Activated CD8-positive, alpha-beta memory T cell treated with anti-CD3 and anti-CD28 coated beads for 36 hours (primary cell): ENCODE data around the gene RDH8. TPM values are rescaled to one million over a fixed set of nuclear protein-coding genes. Genes with fewer than 3 reads are reported as not detected.

Experiments used
- total RNA-seq, 2 experiments: library from RNA; stranded (reverse); gene quantifications; one replicate each; pipeline ENCODE4 v1.2.3, GENCODE V29; 2021

Gene RDH8
- total RNA-seq, 2 experiments from 2014 or later = not detected

Other genes with a start within 250 kb of the RDH8 start
- 1 to 10 TPM; 4.0 to 4.7 TPM for gene ZNF846, start 244.7 kb upstream of the RDH8 start, total RNA-seq
- 10 to 100 TPM; 24.7 TPM for gene FBXL12, start 194.4 kb upstream of the RDH8 start, total RNA-seq
- gene UBL5, start 185.6 kb upstream of the RDH8 start, total RNA-seq = 100 to 1,000 TPM; 342 to 354 TPM
- gene PIN1, start 178.2 kb upstream of the RDH8 start, total RNA-seq = 100 to 1,000 TPM in 1 of 2 experiments, 10 to 100 TPM in 1; 95.5 to 107 TPM
- gene OLFM2, start 77.0 kb upstream of the RDH8 start, total RNA-seq = under 1 TPM in 1 of 2 experiments, not detected in 1; 0.27 TPM
- gene COL5A3, start 3.0 kb upstream of the RDH8 start, total RNA-seq = under 1 TPM; 0.50 to 0.63 TPM
- 10 to 100 TPM; 41.9 to 44.1 TPM for gene SHFL, start 72.8 kb downstream of the RDH8 start, total RNA-seq
- gene ANGPTL6, start 89.2 kb downstream of the RDH8 start, total RNA-seq = 10 to 100 TPM; 10.2 to 11.5 TPM
- 100 to 1,000 TPM; 294 to 298 TPM for gene PPAN, start 92.9 kb downstream of the RDH8 start, total RNA-seq
- 10 to 100 TPM; 68.6 to 68.9 TPM for gene P2RY11, start 98.2 kb downstream of the RDH8 start, total RNA-seq
- 100 to 1,000 TPM; 311 to 312 TPM for gene EIF3G, start 106.4 kb downstream of the RDH8 start, total RNA-seq
- 100 to 1,000 TPM; 345 to 355 TPM for gene DNMT1, start 181.5 kb downstream of the RDH8 start, total RNA-seq
- gene S1PR2, start 217.8 kb downstream of the RDH8 start, total RNA-seq = 10 to 100 TPM; 14.1 to 14.3 TPM
- gene MRPL4, start 238.7 kb downstream of the RDH8 start, total RNA-seq = 100 to 1,000 TPM; 157 to 161 TPM